HG02840 (cell line): Measurements from ENCODE around the gene DOCK6.

Experiments used
- ATAC-seq: cut with Tn5 transposase; IDR thresholded peaks from one replicate; pipeline ENCODE4 v1.9.1; 2021; ENCODE audit warnings: mild to moderate bottlenecking, moderate library complexity, moderate number of reproducible peaks; ENCODE audit not compliant: unreplicated experiment, low FRiP score

Gene DOCK6

GRCh38 chr19:11279505-11280236 lies 17.3 kb upstream of the DOCK6 start:
- ATAC-seq = no peak

GRCh38 chr19:11278670-11279069 lies 16.3 kb upstream of the DOCK6 start:
- ATAC-seq = no peak

GRCh38 chr19:11274533-11275086 lies 12.3 kb upstream of the DOCK6 start:
- ATAC-seq = no peak

- ATAC-seq = no peak
These were observed 11.7 kb upstream of the DOCK6 start for GRCh38 chr19:11273989-11274388.

GRCh38 chr19:11273296-11273695 lies 11.0 kb upstream of the DOCK6 start:
- no peak for ATAC-seq

GRCh38 chr19:11269408-11269807 lies 7.1 kb upstream of the DOCK6 start:
- no peak for ATAC-seq

- no peak for ATAC-seq
These were observed 6.5 kb upstream of the DOCK6 start for GRCh38 chr19:11268783-11269267.

- no peak for ATAC-seq
These were observed 5.2 kb upstream of the DOCK6 start for GRCh38 chr19:11267316-11268085.

GRCh38 chr19:11265785-11266236 lies 3.5 kb upstream of the DOCK6 start:
- no peak for ATAC-seq

- ATAC-seq = no peak
These were observed 3.0 kb upstream of the DOCK6 start for GRCh38 chr19:11265177-11265784.

GRCh38 chr19:11264452-11265176 lies 2.3 kb upstream of the DOCK6 start:
- ATAC-seq = no peak

- no peak for ATAC-seq
These were observed 1.4 kb upstream of the DOCK6 start for GRCh38 chr19:11263726-11264125.

- no peak for ATAC-seq
These were observed 823 bp downstream of the DOCK6 start for GRCh38 chr19:11261431-11261970.

GRCh38 chr19:11260996-11261395 lies 1.3 kb downstream of the DOCK6 start:
- no peak for ATAC-seq

GRCh38 chr19:11257846-11258380 lies 4.4 kb downstream of the DOCK6 start:
- ATAC-seq = no peak

- no peak for ATAC-seq
These were observed 6.1 kb downstream of the DOCK6 start for GRCh38 chr19:11256189-11256588.

GRCh38 chr19:11254666-11255065 lies 7.7 kb downstream of the DOCK6 start:
- no peak for ATAC-seq

GRCh38 chr19:11252665-11253355 lies 9.5 kb downstream of the DOCK6 start:
- no peak for ATAC-seq

GRCh38 chr19:11251650-11252314 lies 10.5 kb downstream of the DOCK6 start:
- no peak for ATAC-seq
